Measurements from ENCODE around the gene SV2B. TPM values are rescaled to one million over a fixed set of nuclear protein-coding genes. Genes with fewer than 3 reads are reported as not detected.

Gene SV2B
- polyA plus RNA-seq, 1 donor (not counting 4 experiments of a cell fraction or from before 2014, with no cell fraction given): 0.04 TPM

DNA sequence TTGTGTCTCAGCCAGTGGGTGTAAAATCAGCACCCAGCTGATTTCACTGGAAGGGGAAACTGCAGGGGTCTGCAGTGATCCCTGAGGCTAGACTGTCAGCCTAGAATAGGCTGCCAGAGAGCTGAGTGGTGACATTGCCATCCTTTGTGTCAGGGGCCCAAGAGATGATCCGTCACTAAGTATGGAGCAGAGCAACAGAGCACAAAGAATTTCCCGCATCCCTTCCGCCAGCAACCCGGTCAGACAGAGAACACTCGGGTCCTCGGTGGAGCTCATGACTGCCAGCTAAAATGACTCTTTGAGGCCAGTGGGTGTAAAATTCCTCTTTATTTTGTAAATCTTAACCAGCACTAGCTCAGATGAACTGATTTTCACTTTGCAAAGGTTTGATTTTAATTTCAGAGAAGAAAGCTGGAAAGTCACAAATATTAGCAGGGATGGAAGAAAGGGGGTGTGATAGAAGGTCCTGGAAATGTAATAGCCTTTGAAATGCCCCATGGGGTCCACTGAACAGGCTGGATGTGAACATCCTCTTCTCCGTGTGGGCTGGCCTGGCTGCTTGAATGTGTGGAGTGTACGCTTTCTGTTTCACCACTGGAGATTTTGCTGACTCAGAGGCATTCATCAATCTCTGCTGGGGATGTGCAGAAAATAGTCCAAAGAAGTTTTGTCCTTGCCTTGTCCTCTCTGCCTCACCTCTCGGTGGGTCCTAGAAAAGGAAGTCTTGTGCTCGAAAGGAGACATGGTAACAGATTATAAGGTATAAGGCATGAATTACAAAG lies 138.8 kb downstream of the SV2B start:
- Histone ChIP-seq H3K4me1 (ENCODE audit: control insufficient read depth, extremely low read depth, insufficient read depth, low read length) (no peaks in the 10 kb centered on the region), H3K9ac (ENCODE audit: control insufficient read depth, extremely low read depth, insufficient read depth, low read length) (no peak overlapping the region), H3K36me3 (ENCODE audit: control insufficient read depth in 2 of 2, extremely low read depth in 1 of 2, insufficient read depth in 2 of 2, low read length in 2 of 2) (no peaks in the 10 kb centered on the region), H3K27me3 (ENCODE audit: control insufficient read depth, extremely low read depth, insufficient read depth, low read length) (no peaks in the 10 kb centered on the region), H3K9me1 (ENCODE audit: control insufficient read depth, extremely low read depth, insufficient read depth, low read length) (no peaks in the 10 kb centered on the region), H3K9me3 (ENCODE audit: control insufficient read depth, low read depth, low read length) (no peaks in the 10 kb centered on the region), H3K79me2 (ENCODE audit: control insufficient read depth, insufficient read depth, low read length) (no peaks in the 10 kb centered on the region), H4K20me1 (ENCODE audit: control insufficient read depth, extremely low read depth, insufficient read depth, low read length) (no peaks in the 10 kb centered on the region), H2AFZ (ENCODE audit: control insufficient read depth, low read length) (no peak overlapping the region), H3K4me2 (ENCODE audit: control insufficient read depth, extremely low read depth, insufficient read depth, low read depth, low read length) (no peak overlapping the region), H3K27ac (ENCODE audit: control insufficient read depth, insufficient read depth, low read length) (no peak overlapping the region), H3K4me3 (ENCODE audit: control insufficient read depth in 2 of 3, extremely low read depth in 1 of 3, insufficient read depth in 2 of 3, low read depth in 1 of 3, low read length in 3 of 3) (no peak overlapping the region)
- no peak for TF ChIP-seq EZH2 (IDR thresholded peaks at IDR 0.05; ENCODE audit: low read length)
- TF ChIP-seq CTCF (optimal IDR thresholded peaks at IDR 0.05 in 1 of 3, IDR thresholded peaks at IDR 0.05 in 1 of 3, conservative IDR thresholded peaks at IDR 0.05 in 1 of 3; ENCODE audit: extremely low read depth in 1 of 3, insufficient read depth in 2 of 3, low read length in 3 of 3): no peak
- DNase-seq (ENCODE audit: low read depth, low spot score): no peak
- no peak for FAIRE-seq
- dilution Hi-C loops (cut with MboI; ENCODE audit: extremely low pct_ligation_motif_present, low sequenced_read_pairs): no loop called here

GRCh38 chr15:91243826-91244225 lies 143.8 kb downstream of the SV2B start:
- Histone ChIP-seq H4K20me1 (ENCODE audit: control insufficient read depth, extremely low read depth, insufficient read depth, low read length) (no peaks in the 10 kb centered on the region), H3K27me3 (ENCODE audit: control insufficient read depth, extremely low read depth, insufficient read depth, low read length) (no peaks in the 10 kb centered on the region), H3K36me3 (ENCODE audit: control insufficient read depth in 2 of 2, extremely low read depth in 1 of 2, insufficient read depth in 2 of 2, low read length in 2 of 2) (no peaks in the 10 kb centered on the region), H3K9me3 (ENCODE audit: control insufficient read depth, low read depth, low read length) (no peaks in the 10 kb centered on the region), H3K9me1 (ENCODE audit: control insufficient read depth, extremely low read depth, insufficient read depth, low read length) (no peaks in the 10 kb centered on the region), H3K4me2 (ENCODE audit: control insufficient read depth, extremely low read depth, insufficient read depth, low read depth, low read length) (no peak overlapping the region), H3K4me3 (ENCODE audit: control insufficient read depth in 2 of 3, extremely low read depth in 1 of 3, insufficient read depth in 2 of 3, low read depth in 1 of 3, low read length in 3 of 3) (no peak overlapping the region), H3K9ac (ENCODE audit: control insufficient read depth, extremely low read depth, insufficient read depth, low read length) (no peak overlapping the region), H3K4me1 (ENCODE audit: control insufficient read depth, extremely low read depth, insufficient read depth, low read length) (no peaks in the 10 kb centered on the region), H3K27ac (ENCODE audit: control insufficient read depth, insufficient read depth, low read length) (no peak overlapping the region), H2AFZ (ENCODE audit: control insufficient read depth, low read length) (no peak overlapping the region), H3K79me2 (ENCODE audit: control insufficient read depth, insufficient read depth, low read length) (no peaks in the 10 kb centered on the region)
- no peak for DNase-seq (ENCODE audit: low read depth, low spot score)
- dilution Hi-C loops (cut with MboI; ENCODE audit: extremely low pct_ligation_motif_present, low sequenced_read_pairs): no loop called here
- FAIRE-seq: no peak
- TF ChIP-seq EZH2 (IDR thresholded peaks at IDR 0.05; ENCODE audit: low read length) (no peak), CTCF (optimal IDR thresholded peaks at IDR 0.05 in 1 of 3, IDR thresholded peaks at IDR 0.05 in 1 of 3, conservative IDR thresholded peaks at IDR 0.05 in 1 of 3; ENCODE audit: extremely low read depth in 1 of 3, insufficient read depth in 2 of 3, low read length in 3 of 3) (no peak)
